Stimulated activated CD4-positive, alpha-beta T cell treated with anti-CD3 and anti-CD28 coated beads, Interleukin-2, amount 100 ng/mL, for 24 hours (primary cell): Measurements from ENCODE around the gene CRYBG2.

Experiments used
- DNase-seq, 2 donors: peaks; one replicate each; pipeline ENCODE4 v3.0.0-alpha.2; 2020

Gene CRYBG2

DNA sequence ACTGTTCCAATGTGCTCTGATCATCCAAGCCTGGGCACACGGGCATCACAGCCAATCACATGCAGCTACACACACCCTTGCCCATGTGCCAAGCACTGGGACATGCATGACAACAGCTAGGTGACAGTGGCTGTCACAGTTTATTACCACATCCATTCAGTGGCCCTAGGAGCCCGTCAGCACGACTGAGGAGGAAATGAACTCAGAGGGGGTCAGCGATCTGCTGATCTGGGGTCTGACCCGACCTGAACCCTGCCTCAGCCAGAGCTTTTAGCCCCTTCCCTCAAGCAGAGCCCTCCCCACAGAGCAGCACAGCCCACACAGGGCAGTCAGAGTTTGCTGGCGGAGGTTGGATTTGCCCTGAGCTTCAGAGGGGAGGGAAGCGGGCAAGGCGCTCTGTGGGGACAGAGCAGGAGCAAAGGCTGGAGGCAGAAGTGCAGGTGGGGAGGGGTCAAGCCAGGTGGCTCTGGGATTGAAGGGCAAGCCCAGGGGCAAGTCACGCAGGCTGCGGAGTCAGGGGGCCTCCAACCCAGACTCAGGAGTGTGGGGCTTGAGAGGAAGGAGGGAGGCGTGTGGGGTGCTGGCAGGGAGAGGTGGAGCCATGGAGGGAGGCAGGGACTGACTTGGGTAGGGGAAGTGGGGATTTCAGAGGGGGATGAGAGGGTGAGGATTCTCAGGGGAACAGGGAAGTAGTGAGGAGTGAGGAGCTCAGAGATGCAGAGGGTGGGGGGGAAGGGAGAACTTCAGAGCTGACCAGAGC, 63.6 kb downstream of the CRYBG2 start:
- no peak for DNase-seq

DNA sequence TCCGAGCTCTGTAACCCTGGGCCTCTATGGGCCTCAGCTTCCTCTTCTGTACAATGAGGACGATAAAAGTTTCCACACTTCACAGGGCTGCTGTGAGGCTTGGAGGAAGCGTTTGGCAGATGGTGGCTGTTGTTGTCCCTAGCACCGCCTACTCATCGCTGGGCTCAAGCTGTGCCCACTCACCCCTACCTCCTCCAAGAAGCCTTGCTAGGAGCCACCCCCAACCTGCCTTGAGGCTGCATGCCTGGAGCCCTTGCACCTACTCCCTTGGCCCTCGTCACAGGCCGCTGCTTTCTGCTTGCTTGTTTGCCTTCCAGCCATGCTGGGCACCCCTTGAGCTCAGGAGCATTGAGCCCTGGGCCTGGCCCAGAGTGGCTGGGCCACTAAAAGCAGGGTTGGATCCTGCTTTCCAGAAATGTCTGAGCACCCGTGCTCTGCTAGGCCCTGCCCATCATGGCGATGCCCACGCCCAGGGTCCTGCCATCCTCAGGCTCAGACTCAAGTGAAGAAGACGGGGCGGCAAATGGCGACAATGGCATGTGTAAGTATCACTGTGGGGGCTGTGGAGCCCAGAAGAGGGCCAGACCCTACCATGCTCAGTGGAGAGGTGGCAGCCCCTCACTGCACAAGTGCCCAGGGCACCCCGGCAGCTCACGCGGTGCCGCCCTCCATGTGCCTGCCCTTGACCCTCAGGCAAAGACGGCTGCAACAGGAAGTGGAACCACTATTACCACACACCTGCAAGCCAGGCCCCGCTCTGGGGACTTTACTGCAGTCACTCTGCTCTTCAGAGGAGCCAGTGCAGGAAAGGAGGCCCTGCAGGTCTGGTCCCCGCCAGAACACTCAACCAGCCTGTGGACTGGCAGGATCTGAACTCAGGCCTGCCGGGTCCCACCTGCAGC, 64.5 kb downstream of the CRYBG2 start:
- DNase-seq = peak in 1 of 2 donors; percentile 42

DNA sequence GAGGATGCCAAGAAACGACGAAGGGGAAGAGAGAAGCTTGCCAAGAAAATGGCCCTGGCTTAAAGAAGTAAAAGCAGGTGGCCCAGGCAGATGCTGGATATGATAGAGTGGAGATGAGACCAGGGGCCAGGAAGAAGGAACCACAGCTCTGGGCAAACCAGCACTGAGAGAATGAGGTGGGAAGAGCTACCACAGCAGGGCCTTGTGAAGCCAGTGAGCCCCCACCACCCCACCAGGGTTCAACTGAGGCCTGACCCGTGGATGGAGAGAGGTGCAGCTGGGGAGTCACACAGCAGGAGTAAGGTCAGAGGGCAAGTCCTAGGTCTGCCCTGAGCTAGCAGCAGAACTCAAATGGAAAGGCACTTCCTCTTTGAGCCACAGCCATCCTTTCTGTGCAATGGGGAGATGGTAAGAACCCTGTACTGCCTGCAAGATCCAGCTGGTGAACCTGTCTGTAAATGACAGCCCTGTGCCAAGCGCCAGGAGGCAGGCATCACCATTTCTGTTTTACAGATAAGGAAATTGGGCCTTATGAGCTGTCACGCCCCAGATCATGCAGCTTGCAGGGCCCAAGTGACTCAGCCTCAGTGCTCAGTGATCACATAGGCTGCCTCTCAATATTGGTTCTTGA, 65.5 kb downstream of the CRYBG2 start:
- DNase-seq = peak; percentile 69 to 74

DNA sequence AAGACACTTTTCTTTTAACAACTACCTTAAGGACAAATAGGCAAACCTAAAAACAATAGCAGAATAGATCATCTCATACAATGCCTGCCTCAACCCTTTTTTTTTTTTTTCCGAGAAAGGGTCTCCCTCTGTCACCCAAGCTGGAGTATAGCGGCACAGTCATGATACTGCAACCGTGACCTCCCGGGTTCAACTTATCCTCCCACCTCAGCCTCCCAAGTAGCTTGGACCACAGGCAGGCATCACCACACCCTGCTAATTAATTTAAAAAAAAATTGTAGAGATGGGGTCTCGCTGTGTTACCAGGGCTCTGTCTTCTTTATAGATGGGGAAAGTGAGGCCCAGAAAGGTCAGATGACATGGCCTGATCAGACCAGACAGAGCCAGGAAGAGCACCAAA, 66.1 kb downstream of the CRYBG2 start:
- no peak for DNase-seq

DNA sequence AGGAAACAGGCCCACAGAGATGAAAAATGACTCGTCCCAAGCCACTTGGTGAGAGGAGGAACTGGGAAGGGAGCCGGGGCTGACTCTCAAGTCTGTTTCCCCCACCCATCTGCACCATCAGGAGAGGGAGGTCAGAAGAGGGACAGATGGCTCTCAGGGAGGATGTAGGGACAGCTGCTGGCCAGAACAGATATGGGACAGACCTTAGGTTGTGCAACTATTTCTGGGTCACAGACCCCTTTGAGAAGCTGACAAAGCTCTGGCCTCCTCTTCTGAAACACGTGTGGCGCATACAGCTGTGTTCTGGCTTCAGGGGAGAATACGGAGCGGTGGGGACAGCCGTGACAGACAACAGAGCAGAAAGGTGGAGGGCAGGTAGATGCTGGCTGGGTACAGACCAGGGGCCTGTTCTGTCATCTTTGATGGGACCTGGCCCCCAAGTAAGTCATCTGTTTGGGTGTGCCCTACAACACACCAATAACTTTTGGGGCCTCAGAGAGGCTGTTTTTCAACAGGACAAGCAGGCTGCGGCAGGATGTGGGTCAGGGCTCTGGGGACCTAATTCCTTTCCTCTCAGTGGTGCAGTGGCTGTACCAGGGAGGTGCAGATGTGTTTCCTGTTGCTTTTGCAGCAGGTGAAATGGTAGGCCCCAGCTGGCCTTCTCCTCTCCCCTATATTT, 66.8 kb downstream of the CRYBG2 start:
- DNase-seq = peak; percentile 56 to 68

DNA sequence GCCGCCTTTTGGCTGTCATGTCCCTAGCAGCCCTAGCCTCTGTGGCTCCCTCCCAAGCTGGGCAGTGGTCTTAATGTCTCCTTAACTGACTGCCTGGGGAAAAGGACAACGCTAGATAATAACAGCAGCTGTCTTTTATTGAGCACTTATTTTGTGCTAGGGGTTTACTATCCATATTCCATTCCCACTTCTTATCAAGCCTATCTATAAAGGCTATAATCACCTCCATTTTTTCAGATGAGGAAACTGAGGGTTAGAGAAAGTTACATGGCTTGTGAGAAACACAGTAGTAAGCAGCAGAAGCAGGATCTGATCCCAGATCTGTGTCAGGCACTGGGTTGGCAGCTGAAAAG, 67.9 kb downstream of the CRYBG2 start:
- DNase-seq = no peak

DNA sequence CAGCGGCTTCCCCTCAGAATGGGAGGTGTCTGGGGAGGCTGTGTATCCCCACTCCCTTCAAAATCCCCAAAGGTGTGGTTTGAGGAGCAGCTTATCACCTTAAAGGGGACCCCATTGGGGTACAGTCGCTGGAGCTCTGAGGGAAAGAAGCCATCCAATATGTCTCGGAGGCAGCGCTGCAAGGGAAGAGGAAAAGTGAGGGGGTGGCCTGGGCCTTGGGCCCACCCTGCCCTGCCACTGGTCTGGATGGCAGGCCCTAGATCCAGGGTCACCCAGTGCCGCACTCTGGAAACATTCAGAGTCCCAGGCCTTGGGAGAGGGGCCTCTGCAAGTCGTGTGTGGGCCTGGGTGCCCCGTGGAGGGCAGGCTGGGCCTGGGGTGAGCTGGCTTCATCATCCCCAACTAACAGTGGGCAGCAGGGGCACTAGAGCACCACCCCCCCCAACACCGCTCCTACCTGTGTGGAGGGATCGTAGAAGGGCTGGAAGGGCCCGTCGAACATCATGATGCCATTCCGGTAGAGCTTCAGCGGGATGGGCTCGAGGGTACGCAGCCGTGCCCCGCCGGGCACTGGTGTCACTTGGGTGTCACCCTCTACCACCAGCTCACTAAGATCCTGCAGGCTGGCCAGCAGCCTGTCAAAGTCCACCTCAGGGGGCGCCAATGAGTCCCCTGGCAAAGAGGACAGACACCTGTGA, 68.4 kb downstream of the CRYBG2 start:
- peak in 1 of 2 donors; percentile 69 for DNase-seq

DNA sequence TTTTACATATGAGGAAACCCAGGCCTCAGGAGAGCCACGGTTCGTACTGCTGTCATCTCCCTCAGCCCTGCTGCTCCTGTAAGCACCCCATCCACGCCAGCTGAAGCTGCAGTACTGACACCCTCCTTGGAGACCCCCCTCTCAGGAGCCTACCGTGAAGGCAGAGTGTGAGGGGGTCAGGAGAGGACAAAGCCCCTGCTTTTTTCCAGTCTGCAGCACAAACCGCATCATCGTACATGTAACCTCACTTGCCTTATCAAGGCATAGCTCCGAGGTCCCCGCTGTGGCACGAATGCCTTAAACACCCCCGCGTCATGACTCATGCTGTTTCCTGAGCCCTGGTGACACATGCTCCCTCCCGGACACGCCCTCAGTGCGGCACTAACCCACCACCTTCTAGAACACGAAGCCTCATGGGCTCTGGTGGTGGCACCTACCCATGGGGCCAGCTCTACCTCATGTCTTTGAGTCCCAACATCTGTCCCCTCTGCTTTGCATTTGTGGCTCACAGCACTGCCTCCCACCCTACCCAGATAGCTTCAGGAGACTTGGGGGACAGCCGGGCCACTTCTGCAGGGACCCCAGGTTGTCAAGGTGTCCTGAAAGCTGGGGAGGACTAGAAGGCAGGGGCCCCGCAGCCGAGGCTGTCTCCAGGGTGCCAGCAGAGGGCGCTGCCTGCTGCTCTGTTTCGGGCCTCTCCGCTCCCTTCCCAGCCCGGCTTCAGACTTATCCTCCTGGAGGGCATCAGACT, 69.2 kb downstream of the CRYBG2 start:
- DNase-seq = peak; percentile 95 to 98

DNA sequence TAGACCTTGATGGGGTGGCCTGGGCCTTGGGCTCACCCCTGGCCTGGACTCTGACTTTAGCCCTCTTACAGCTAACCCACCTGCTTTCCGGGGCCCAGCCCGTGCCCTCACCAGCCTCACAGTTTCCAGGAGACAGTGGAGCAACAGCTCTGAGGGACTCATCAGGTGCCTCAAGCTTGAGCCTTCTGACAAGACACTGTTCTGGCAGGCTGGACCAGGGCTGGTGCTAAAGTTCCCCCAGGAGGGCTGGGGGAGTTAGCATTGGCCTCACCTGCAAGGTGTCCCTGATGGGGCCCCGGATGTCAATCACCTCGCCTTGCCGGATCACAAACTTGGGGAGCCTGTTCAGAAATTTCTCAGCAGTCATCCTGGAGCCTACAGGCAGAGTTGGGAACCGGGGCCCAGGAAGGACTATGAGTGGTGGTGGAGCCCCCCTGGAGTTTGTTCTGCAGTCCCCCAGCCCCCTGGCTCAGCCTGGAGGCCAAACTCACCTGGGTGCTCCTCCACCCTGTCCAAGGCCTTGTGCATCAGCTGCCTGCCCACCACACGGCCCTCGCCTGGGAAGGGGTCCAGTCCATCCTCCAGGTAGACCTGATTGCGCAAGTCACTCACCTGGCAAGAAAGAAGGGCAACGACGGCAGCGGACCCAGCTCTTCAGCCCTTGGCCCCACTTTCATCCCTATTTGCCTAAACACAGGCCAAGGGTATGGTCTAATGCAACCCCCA, 69.9 kb downstream of the CRYBG2 start:
- DNase-seq = peak in 1 of 2 donors; percentile 18

DNA sequence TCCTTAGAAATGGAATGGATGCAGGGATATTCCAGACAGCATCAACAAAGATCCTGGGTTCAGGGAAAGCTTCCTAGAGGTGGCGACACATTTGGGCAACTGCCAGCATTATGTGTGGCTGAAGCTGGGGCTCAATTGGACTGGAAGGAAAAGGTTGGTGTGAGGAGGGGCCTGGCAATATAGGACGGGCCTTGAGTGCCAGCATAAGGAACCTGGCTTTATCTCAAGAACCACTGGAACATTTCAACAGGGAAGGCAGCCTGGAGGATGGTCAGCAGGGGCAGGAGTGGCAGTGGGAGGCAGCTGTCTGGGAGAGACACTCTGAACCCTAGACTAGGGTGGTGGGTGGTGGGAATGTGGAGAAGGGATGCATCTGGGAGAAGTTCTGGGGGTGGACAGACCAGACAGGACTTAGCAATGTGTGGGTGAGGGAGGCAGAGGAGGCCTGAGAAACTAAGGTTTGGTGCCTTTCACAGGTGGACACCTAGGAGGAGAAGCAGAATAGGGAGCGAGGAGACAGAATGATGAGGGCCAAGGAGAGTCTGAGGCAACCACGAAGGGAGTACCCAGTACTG, 70.6 kb downstream of the CRYBG2 start:
- DNase-seq = no peak

DNA sequence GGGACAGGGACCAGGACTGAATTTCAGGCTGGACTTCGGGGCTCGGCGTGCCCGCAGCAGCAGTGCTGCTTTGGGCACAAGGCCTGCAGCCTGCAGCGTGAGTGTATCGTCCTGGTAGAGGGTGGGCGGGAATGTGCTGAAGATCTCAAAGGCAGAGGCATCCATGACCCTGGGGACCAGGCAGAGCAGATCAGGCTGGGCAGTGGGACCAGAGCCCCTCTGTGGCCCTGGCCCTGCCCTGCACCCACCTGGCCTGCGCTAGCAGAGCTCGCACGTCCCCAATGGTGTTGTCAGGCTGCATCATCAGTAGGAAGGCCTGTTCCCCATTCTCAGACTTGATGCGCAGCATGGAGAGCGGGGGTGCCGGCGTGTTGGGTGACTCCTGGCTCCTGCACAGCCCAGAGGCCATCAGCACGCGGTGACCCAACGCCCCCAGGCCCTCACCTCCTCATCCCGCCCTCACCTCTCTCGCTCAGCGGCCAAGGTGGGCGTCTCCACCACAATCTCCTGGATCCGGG, 71.5 kb downstream of the CRYBG2 start:
- no peak for DNase-seq

DNA sequence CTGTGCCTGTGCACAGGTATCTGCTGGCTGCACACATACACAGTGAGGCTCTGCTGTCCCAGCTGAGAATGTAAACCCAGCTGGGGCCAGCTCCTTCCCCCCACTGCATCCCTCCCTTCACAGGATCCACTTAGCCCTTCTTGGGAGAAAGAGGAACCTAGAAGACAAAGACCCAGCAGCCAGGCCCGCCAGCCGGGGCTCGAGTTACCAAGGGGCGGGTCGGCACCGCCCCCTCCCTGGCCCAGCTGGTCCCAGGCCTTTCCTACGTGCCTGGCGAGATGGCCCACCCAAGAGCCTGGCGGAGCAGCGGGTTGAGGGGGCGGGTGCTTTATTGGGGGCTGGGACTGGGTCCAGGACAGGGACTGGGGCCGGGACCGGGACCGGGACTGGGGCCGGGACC, 72.0 kb downstream of the CRYBG2 start:
- DNase-seq = no peak

DNA sequence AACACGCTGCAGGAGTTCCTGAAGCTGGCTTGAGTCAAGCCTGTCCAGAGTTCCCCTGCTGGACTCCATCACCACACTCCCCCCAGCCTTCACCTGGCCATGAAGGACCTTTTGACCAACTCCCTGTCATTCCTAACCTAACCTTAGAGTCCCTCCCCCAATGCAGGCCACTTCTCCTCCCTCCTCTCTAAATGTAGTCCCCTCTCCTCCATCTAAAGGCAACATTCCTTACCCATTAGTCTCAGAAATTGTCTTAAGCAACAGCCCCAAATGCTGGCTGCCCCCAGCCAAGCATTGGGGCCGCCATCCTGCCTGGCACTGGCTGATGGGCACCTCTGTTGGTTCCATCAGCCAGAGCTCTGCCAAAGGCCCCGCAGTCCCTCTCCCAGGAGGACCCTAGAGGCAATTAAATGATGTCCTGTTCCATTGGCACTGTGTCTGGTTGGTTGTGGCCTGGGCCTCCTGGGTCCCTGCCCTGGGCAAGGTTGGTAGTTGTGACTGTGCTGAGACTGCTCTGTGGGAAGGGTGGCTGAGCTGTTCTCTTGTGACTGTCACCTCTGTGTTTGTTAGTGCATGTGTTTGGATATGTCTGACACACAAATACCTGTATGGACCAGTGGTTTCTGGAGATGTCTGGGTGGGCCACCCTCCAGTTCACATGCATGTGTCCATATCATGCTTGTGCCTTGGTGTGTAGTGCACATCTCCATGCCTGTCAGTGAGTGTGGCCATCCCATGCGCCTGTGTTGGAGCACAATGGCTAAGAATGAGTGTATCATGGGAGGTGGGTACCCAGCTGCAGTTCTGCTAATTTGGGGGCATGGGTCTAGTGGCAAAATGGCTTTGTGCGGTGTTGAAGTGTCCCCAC, 72.6 kb downstream of the CRYBG2 start:
- DNase-seq = peak in 1 of 2 donors; percentile 18

DNA sequence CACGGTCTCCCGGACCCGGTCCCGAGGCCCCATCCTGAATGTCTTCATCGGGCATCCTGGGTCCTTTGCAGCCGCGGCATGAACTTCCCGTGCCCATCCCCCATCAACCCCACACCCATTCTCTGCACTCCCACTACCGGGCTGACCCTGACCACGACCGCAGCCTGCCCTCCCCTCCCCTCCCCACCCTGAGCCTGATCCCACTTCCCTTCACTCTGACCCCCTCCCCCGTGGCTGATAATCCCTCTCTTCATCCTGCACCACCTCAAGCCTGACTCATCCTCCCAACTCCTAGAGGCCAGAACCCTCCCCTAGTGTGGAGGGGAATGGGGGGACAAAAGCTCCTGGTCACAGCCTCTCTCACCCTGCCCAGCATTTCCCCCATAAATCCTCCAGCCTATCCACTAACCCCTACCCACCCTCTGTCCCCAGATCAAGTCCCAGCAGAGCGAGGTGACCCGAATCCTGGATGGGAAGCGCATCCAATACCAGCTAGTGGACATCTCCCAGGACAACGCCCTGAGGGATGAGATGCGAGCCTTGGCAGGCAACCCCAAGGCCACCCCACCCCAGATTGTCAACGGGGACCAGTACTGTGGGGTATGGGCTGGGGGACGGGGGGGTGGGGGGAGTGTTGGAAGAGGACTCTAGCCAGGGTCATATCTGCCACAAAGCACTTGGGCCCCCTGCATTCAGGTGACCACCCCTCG, 73.4 kb downstream of the CRYBG2 start:
- DNase-seq = peak in 1 of 2 donors; percentile 52

DNA sequence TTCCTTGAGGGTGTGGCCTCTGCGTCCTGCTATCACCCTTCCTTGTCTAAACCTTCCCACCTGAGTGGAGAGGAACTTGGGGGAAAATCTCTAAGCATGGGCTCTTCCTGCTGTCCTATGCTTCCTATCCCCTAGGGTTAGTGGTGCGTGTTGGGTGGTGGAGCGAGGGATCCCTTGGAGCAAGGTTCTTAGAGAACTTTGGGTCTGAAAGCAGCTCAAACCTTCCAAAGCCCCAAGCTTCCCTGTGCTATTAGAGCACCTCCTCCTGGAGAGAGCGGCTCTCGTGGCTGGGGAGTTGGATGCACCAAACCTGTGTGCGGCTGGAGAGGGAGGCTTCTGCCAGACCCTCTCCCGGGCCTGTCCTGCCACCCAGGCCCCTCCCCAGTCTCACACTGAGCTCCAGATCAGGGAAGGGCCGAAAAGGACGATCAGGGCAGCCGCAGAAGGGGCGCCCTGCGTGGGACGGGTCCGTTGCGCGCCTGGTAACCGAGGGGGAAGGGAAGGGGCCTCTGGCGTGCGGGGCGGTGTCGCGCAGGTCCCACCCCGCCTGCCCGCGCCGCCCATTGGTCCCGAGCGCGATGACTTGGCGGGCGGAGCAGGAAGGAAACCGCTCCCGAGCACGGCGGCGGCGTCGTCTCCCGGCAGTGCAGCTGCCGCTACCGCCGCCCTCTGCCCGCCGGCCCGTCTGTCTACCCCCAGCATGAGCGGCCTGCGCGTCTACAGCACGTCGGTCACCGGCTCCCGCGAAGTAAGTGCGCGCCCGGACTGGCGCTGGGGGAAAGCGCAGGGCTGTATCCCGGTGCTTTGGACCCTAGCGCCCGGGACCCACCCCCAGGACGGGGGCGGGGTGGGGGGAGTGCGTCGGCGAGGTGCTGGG, 74.2 kb downstream of the CRYBG2 start, which contains the start of gene SH3BGRL3:
Gene SH3BGRL3 (plus strand): TSS at position 631 of the 877 bp plus-strand sequence. CDS start 70 bp downstream, at position 701.
- peak; percentile 84 to 88 for DNase-seq

DNA sequence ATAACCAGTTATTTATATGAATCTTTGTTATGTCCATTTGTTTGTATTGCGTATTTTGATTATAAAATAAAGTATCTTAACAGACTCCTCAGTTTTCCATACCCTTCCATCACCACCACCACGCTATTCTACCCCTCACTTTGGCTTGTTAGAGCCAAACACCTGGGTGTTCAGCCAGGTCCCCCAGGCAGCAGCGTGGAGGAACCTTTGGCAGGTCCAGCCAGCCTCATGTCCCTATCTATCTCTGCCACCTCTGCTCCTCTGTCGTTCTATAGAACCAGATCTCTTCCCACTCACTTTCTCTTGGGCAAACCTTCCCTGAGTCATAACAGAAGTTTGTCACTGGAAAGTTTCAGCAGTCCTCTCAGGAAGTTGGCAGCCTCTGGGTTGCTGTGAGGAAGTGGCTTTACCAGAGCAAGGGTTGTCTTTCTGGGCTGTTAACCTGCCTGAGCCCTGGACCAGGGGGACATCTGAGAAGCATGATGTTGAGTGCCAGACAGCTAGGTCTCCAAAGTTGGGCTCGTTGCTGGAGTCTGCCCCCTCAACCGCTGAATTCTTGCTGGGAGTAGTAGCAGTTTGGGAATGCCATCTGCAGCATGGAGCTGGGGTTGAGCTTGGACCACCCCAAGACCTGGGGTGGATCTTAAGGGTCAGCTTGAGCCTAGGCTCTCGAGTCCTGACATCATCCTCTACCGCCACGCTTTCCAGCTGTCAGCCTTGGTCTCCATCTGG, 75.0 kb downstream of the CRYBG2 start:
- DNase-seq = peak; percentile 57 to 61

DNA sequence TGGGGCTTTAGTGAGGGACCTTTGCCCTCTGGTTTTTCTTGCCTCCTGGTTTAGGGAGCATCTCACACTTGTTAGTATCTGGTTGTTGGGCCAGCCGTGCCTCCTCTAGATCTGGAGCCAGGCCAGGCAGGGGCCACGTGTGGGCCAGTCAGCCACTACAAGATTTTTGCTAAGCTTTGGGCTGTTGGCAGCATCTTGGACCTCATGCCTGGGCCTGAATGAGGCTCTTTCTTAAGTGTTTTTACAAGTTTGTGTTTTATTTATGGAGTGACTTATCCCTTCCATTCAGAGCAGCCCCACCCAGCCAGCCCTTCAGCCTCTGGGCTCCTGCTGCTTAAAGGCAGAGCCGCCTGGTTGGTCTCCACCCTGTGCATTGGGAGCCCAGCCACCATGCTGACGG, 75.6 kb downstream of the CRYBG2 start:
- peak in 1 of 2 donors; percentile 29 for DNase-seq
